Panc1 (cell line): ENCODE measurements around the gene VPS37B. TPM values are rescaled to one million over a fixed set of nuclear protein-coding genes. Genes with fewer than 3 reads are reported as not detected.
A peak's percentile ranks its signal among the peaks of the same experiment; 100 is the strongest.

ENCODE experiments used
- ATAC-seq: fragments of 200-7000 bp; cut with Tn5 transposase; 2 replicates; pipeline ENCODE4 v1.9.1; 2020; ENCODE audit warnings: mild to moderate bottlenecking, moderate library complexity
- BruUV-seq: library from RNA; stranded (reverse); fragments of 400-500 nt; replicated peaks from 2 replicates; lab custom pipeline; 2021; lab: Mats Ljungman, UMichigan
- CTCF ChIA-PET: fragments of 300-600 bp; sonication (Branson Sonifier 250); formaldehyde crosslinking; loops from one replicate; lab custom pipeline; 2022; ENCODE audit warnings: antibody characterized with exemption; lab: Charles Lee
- POLR2A ChIA-PET: fragments of 300-600 bp; sonication (Branson Sonifier 250); formaldehyde crosslinking; loops from one replicate; lab custom pipeline; 2022; ENCODE audit warnings: antibody characterized with exemption; lab: Charles Lee
- DNase-seq: peaks from one replicate; pipeline ENCODE4 v3.0.0-alpha.2; 2010; ENCODE audit warnings: low read depth, low spot score
- H3K27ac ChIP-seq: 2 replicates; pipeline ENCODE4 v1.5.1; 2011; ENCODE audit warnings: mild to moderate bottlenecking, low read length, inconsistent platforms
- H3K27me3 ChIP-seq: fragments of 200-500 bp; sonication (Bioruptor generic); 2 replicates; pipeline ENCODE4 v1.6.0; 2014; ENCODE audit warnings: low read length, inconsistent platforms; ENCODE audit not compliant: control insufficient read depth, insufficient read depth
- H3K36me3 ChIP-seq: fragments of 200-500 bp; sonication (Bioruptor generic); 2 replicates; pipeline ENCODE4 v1.5.1; 2014; ENCODE audit warnings: inconsistent platforms, mild to moderate bottlenecking, low read length, moderate library complexity; ENCODE audit not compliant: control insufficient read depth, insufficient read depth
- H3K4me1 ChIP-seq: 2 replicates; pipeline ENCODE4 v1.5.1; 2011; ENCODE audit warnings: inconsistent platforms, mild to moderate bottlenecking, low read length, moderate library complexity; ENCODE audit not compliant: control insufficient read depth, insufficient read depth
- H3K4me3 ChIP-seq, 2 experiments: 2 replicates each; pipeline ENCODE4 v1.5.1; 2011 to 2012; ENCODE audit warnings: low read depth in 2 of 2, low read length in 2 of 2, mild to moderate bottlenecking in 2 of 2, inconsistent platforms in 1 of 2, moderate library complexity in 1 of 2
- H3K9me3 ChIP-seq: fragments of 200-500 bp; sonication (Bioruptor generic); 2 replicates; pipeline ENCODE4 v1.5.1; 2014; ENCODE audit warnings: low read depth, mild to moderate bottlenecking, inconsistent platforms, low read length, moderate library complexity; ENCODE audit not compliant: control insufficient read depth, insufficient read depth
- POLR2AphosphoS5 ChIP-seq: IDR thresholded peaks from 2 replicates; pipeline ENCODE4 v1.6.1; 2012; ENCODE audit warnings: mild to moderate bottlenecking, low read depth, low read length, moderate library complexity
- REST ChIP-seq, 2 experiments: IDR thresholded peaks; 2 replicates each; pipeline ENCODE4 v1.6.1; 2011 to 2012; ENCODE audit warnings: low read depth in 2 of 2, control low read depth in 1 of 2, low read length in 1 of 2, mild to moderate bottlenecking in 1 of 2, moderate library complexity in 1 of 2; ENCODE audit not compliant: insufficient read depth in 1 of 2
- SIN3A ChIP-seq: IDR thresholded peaks from 2 replicates; pipeline ENCODE4 v1.6.1; 2012; ENCODE audit warnings: low read depth, mild to moderate bottlenecking, low read length, moderate library complexity, borderline replicate concordance; ENCODE audit not compliant: insufficient read depth
- TCF7L2 ChIP-seq: IDR thresholded peaks from 2 replicates; pipeline ENCODE4 v1.6.1; 2011; ENCODE audit warnings: mild to moderate bottlenecking, low read depth, low read length, inconsistent platforms
- in situ Hi-C: cut with HindIII; loops from 2 replicates; pipeline ENCODE4 v1.10.0; 2016; ENCODE audit warnings: low sequenced_read_pairs, low pct_unique_long_range_greater_than_20kb
- intact Hi-C: fragments of 100-400 bp; cut with micrococcal nuclease; formaldehyde crosslinking; loops from one replicate; pipeline ENCODE4 v1.10.0; 2022; ENCODE audit not compliant: unreplicated experiment
- total RNA-seq: library from RNA; stranded (reverse); gene quantifications from one replicate; pipeline ENCODE4 v1.2.1, GENCODE V29; 2021; ENCODE audit not compliant: unreplicated experiment
- TF ChIP-seq, protein P1 (sequence below): fragments of 450-650 bp; IDR thresholded peaks from 2 replicates; pipeline ENCODE4 v1.5.1; 2017; ENCODE audit warnings: mild to moderate bottlenecking

VPS37B gene
- total RNA-seq, 1 experiment from 2014 or later: 76.7 TPM

- ChIA-PET POLR2A (no interaction called here), CTCF (interaction anchor here (0.6 kb wide), 1 partner anchor 17 kb away, joined by 3 read pairs; no protein-coding TSS in a partner anchor)
- no TSS peak for BruUV-seq
- Histone ChIP-seq H3K9me3 (no peaks in the 10 kb centered on the region), H3K4me1 (peaks cover 86% of the 10 kb centered on the region), H3K27ac (peak overlapping the region; percentile 81), H3K27me3 (no peaks in the 10 kb centered on the region), H3K36me3 (peaks cover 16% of the 10 kb centered on the region), H3K4me3 (no peak overlapping the region)
- ATAC-seq (no peak), DNase-seq (no peak)
- TF ChIP-seq, protein P1, sequence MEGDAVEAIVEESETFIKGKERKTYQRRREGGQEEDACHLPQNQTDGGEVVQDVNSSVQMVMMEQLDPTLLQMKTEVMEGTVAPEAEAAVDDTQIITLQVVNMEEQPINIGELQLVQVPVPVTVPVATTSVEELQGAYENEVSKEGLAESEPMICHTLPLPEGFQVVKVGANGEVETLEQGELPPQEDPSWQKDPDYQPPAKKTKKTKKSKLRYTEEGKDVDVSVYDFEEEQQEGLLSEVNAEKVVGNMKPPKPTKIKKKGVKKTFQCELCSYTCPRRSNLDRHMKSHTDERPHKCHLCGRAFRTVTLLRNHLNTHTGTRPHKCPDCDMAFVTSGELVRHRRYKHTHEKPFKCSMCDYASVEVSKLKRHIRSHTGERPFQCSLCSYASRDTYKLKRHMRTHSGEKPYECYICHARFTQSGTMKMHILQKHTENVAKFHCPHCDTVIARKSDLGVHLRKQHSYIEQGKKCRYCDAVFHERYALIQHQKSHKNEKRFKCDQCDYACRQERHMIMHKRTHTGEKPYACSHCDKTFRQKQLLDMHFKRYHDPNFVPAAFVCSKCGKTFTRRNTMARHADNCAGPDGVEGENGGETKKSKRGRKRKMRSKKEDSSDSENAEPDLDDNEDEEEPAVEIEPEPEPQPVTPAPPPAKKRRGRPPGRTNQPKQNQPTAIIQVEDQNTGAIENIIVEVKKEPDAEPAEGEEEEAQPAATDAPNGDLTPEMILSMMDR: no peak
- TF ChIP-seq TCF7L2: no peak
- no peak for TF ChIP-seq REST (IDR thresholded peaks at IDR 0.05; ENCODE audit: insufficient read depth in 1 of 2, low read depth in 2 of 2, low read length in 1 of 2)
- TF ChIP-seq POLR2AphosphoS5: no peak
- TF ChIP-seq SIN3A: no peak
- in situ Hi-C loops: no loop called here
- intact Hi-C loops: no loop called here
Observed at GRCh38 chr12:122868471-122869177, 27.3 kb downstream of the VPS37B start.

DNA sequence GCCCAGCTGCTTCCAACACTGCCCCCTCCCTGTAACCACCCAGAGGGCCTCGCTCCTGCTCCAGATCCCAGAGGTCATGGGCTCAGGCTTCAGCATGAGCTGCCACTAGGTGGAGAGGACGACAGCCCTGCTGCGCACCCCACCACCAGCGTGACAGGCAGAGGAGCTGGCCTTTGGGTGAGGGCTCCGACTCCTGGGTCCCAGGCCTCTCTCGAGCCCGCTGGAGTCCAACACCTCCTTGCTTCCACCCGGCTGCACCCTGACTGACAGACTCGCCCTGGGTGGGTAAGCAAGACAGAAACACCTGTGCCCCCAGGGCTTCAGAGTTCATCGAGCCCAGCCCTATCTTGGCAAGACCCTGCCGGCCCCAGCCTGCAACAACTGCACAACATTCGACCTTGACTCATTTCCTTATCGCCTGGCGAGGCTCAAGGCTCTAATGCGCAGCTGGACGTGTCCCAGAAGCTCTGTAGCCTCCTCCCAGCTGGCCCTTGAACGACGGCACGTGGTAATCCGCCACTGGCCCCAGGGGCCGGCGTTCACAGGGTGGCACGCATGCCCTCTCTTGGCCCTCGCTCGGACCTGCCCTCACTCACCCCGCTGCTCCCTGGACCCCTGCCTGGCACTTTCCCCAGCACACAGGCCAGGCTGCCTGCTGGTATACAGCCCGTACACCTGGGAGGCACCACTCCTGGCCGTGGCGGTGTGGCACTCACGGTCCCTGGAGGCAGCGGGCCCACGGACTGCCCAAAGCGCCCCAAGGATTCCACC lies 28.0 kb downstream of the VPS37B start:
- DNase-seq (no peak), ATAC-seq (peak; percentile 75)
- H3K4me3 ChIP-seq: no peak overlapping the region
- no peaks in the 10 kb centered on the region for H3K9me3 ChIP-seq
- POLR2A ChIA-PET: no interaction called here
- H3K27me3 ChIP-seq: no peaks in the 10 kb centered on the region
- CTCF ChIA-PET: interaction anchor here (0.6 to 1.3 kb wide), 3 partner anchors 16 to 90 kb away, joined by 3 to 5 read pairs (median 3); no protein-coding TSS in a partner anchor
- in situ Hi-C loops: no loop called here
- H3K36me3 ChIP-seq: peaks cover 16% of the 10 kb centered on the region
- intact Hi-C loops: no loop called here
- peaks cover 86% of the 10 kb centered on the region for H3K4me1 ChIP-seq
- H3K27ac ChIP-seq: peak overlapping the region; percentile 81
- TF ChIP-seq SIN3A (no peak), REST (IDR thresholded peaks at IDR 0.05; ENCODE audit: insufficient read depth in 1 of 2, low read depth in 2 of 2, low read length in 1 of 2) (no peak), TCF7L2 (no peak; the same call in 1 of the 2 replicates), POLR2AphosphoS5 (peak; percentile 63)
- TF ChIP-seq, protein P1: peak; percentile 85; the same call in 1 of the 2 replicates
- no TSS peak for BruUV-seq
